Measurements from ENCODE around the gene COL4A4.

Gene COL4A4

GRCh38 chr2:227058888-227059399 is 105.1 kb downstream of the COL4A4 start:
- TF ChIP-seq, protein P1, sequence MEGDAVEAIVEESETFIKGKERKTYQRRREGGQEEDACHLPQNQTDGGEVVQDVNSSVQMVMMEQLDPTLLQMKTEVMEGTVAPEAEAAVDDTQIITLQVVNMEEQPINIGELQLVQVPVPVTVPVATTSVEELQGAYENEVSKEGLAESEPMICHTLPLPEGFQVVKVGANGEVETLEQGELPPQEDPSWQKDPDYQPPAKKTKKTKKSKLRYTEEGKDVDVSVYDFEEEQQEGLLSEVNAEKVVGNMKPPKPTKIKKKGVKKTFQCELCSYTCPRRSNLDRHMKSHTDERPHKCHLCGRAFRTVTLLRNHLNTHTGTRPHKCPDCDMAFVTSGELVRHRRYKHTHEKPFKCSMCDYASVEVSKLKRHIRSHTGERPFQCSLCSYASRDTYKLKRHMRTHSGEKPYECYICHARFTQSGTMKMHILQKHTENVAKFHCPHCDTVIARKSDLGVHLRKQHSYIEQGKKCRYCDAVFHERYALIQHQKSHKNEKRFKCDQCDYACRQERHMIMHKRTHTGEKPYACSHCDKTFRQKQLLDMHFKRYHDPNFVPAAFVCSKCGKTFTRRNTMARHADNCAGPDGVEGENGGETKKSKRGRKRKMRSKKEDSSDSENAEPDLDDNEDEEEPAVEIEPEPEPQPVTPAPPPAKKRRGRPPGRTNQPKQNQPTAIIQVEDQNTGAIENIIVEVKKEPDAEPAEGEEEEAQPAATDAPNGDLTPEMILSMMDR (IDR thresholded peaks at IDR 0.05; ENCODE audit: low read length, missing control alignments) = no peak
- no peak for DNase-seq (ENCODE audit: low read depth)

GRCh38 chr2:227057743-227058447 is 106.1 kb downstream of the COL4A4 start:
- DNase-seq (ENCODE audit: low read depth) = no peak
- no peak overlapping the region for H3K4me3 ChIP-seq (replicated peaks; ENCODE audit: low read depth, low read length)
- TF ChIP-seq, protein P1 (IDR thresholded peaks at IDR 0.05; ENCODE audit: low read length, missing control alignments) = no peak

More at GRCh38 chr2:227058888-227059399, 105.1 kb downstream of the COL4A4 start:
- H3K4me3 ChIP-seq (replicated peaks; ENCODE audit: low read depth, low read length) = no peak overlapping the region

DNA sequence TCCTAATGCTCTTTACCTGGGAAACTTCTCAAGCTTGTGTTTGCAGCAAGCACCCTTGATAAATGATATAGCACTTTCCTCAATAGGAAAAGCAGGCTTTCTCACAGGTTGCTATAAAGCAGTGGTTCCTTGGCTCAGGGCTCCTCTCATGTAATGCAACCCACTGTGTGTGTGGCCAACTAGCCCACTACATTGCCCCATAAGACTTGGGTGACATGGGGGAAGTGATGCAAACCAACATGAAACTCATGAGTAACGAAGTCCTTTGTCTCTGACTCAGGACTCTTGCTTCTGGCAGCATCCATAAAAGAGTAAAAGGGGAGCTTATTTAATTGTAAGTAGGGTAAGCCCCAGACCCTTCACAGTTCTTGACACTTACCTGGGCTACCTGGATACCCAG is 106.9 kb downstream of the COL4A4 start:
- no peak overlapping the region for H3K4me3 ChIP-seq (replicated peaks; ENCODE audit: low read depth, low read length)
- TF ChIP-seq, protein P1 (IDR thresholded peaks at IDR 0.05; ENCODE audit: low read length, missing control alignments) = no peak
- DNase-seq (ENCODE audit: low read depth) = no peak

- no peak overlapping the region for H3K4me3 ChIP-seq (replicated peaks; ENCODE audit: low read depth, low read length)
- TF ChIP-seq, protein P1 (IDR thresholded peaks at IDR 0.05; ENCODE audit: low read length, missing control alignments) = no peak
- no peak for DNase-seq (ENCODE audit: low read depth)
These were observed 110.0 kb downstream of the COL4A4 start for GRCh38 chr2:227054006-227054405.

- H3K4me3 ChIP-seq (replicated peaks; ENCODE audit: low read depth, low read length) = no peak overlapping the region
- DNase-seq (ENCODE audit: low read depth) = no peak
- TF ChIP-seq, protein P1 (IDR thresholded peaks at IDR 0.05; ENCODE audit: low read length, missing control alignments) = no peak
These were observed 111.1 kb downstream of the COL4A4 start for GRCh38 chr2:227052879-227053278.

- H3K4me3 ChIP-seq (replicated peaks; ENCODE audit: low read depth, low read length) = no peak overlapping the region
- TF ChIP-seq, protein P1 (IDR thresholded peaks at IDR 0.05; ENCODE audit: low read length, missing control alignments) = no peak
- DNase-seq (ENCODE audit: low read depth) = no peak
These were observed 120.0 kb downstream of the COL4A4 start for GRCh38 chr2:227043981-227044380.

Data from fibroblast of pulmonary artery (primary cell).